ENCODE results near the gene ZMPSTE24. TPM values are rescaled to one million over a fixed set of nuclear protein-coding genes. Genes with fewer than 3 reads are reported as not detected.
"Not testable (repeated sequence)": the region's sequence is repeated elsewhere in the genome, so short reads cannot be mapped to it uniquely, and the experiment has no call there.

ZMPSTE24 gene
- total RNA-seq, 1 donor from 2014 or later: 34.1 TPM

- H3K36me3 Mint-ChIP-seq: no peaks in the 10 kb centered on the region
- TF ChIP-seq, protein P1, sequence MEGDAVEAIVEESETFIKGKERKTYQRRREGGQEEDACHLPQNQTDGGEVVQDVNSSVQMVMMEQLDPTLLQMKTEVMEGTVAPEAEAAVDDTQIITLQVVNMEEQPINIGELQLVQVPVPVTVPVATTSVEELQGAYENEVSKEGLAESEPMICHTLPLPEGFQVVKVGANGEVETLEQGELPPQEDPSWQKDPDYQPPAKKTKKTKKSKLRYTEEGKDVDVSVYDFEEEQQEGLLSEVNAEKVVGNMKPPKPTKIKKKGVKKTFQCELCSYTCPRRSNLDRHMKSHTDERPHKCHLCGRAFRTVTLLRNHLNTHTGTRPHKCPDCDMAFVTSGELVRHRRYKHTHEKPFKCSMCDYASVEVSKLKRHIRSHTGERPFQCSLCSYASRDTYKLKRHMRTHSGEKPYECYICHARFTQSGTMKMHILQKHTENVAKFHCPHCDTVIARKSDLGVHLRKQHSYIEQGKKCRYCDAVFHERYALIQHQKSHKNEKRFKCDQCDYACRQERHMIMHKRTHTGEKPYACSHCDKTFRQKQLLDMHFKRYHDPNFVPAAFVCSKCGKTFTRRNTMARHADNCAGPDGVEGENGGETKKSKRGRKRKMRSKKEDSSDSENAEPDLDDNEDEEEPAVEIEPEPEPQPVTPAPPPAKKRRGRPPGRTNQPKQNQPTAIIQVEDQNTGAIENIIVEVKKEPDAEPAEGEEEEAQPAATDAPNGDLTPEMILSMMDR (conservative IDR thresholded peaks at IDR 0.05): no peak
- no peaks in the 10 kb centered on the region for H3K9me3 Mint-ChIP-seq
- peaks cover 5% of the 10 kb centered on the region for H3K4me1 Mint-ChIP-seq (ENCODE audit: unreplicated experiment)
- H3K4me3 Mint-ChIP-seq: no peak overlapping the region
- no peak for DNase-seq (ENCODE audit: extremely low spot score, unreplicated experiment)
- H3K27me3 Mint-ChIP-seq: peaks cover 33% of the 10 kb centered on the region
- H3K27ac Mint-ChIP-seq: no peak overlapping the region
Observed at GRCh38 chr1:40339420-40340323, 81.6 kb downstream of the ZMPSTE24 start.

DNA sequence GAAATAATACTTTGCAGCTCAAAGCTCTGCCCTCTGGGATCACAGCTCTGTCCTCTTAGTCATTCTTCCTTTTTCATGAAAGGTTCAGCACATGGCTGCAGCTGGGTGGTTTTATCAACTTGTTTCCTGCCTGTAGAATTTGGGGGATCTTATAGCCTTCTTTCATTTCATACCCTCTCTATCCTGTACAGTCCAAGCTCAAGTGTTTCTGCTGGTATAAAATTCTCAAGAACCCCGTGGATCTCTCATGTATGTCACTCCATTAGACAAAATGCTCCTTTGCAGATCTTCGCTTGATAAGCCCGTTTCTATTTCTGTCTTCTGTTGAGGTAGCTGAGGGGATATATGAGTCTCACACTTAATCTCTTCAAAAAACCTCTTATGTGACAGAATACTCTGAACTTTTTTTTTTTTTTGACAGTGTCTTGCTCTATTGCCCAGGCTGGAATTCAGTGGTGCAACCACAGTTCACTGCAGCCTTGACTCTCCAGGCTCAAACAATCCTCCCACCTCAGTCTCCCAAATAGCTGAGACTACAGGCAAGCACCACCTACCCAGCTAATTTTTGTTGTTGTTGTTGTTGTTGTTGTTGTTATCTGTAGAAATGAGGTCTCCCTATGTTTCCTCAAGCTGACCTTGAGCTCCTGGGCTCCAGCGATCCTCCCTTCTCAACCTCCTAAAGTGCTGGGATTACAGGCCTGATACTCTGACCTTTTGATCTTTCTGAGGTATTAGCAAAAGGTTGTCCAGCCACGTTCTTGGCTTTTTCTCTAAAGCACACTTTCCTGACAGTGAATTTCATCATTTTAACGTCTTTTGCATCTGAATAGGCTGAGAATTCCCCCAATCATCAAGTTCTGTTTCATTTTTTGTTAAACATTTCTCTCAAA is 83.7 kb downstream of the ZMPSTE24 start:
- Mint-ChIP-seq H3K27me3 (peaks cover 33% of the 10 kb centered on the region), H3K27ac (no peak overlapping the region), H3K9me3 (no peaks in the 10 kb centered on the region), H3K36me3 (no peaks in the 10 kb centered on the region), H3K4me1 (ENCODE audit: unreplicated experiment) (peaks cover 5% of the 10 kb centered on the region), H3K4me3 (no peak overlapping the region)
- DNase-seq (ENCODE audit: extremely low spot score, unreplicated experiment): no peak
- TF ChIP-seq, protein P1 (conservative IDR thresholded peaks at IDR 0.05): no peak

GRCh38 chr1:40342381-40342717 is 84.3 kb downstream of the ZMPSTE24 start:
- not testable (repeated sequence) for H3K9me3 Mint-ChIP-seq; H3K4me1 Mint-ChIP-seq (ENCODE audit: unreplicated experiment); H3K27ac Mint-ChIP-seq; H3K4me3 Mint-ChIP-seq; DNase-seq (ENCODE audit: extremely low spot score, unreplicated experiment); H3K36me3 Mint-ChIP-seq
- peaks cover 33% of the 10 kb centered on the region for H3K27me3 Mint-ChIP-seq

Other genes with a start within 250 kb of the ZMPSTE24 start
- gene CAP1, start 217.5 kb upstream of the ZMPSTE24 start, total RNA-seq (ENCODE audit: low replicate concordance): 210 and 274 TPM in 2 replicates
- 73.6 and 79.6 TPM in 2 replicates for gene PPT1, start 161.0 kb upstream of the ZMPSTE24 start, total RNA-seq (ENCODE audit: low replicate concordance)
- 18.1 and 21.4 TPM in 2 replicates for gene RLF, start 96.8 kb upstream of the ZMPSTE24 start, total RNA-seq (ENCODE audit: low replicate concordance)
- not detected in 2 replicates for gene TMCO2, start 10.3 kb upstream of the ZMPSTE24 start, total RNA-seq (ENCODE audit: low replicate concordance)
- gene COL9A2, start 59.0 kb downstream of the ZMPSTE24 start, total RNA-seq (ENCODE audit: low replicate concordance): 7.7 and 19.8 TPM in 2 replicates
- gene SMAP2, start 115.5 kb downstream of the ZMPSTE24 start, total RNA-seq (ENCODE audit: low replicate concordance): 16.8 and 20.9 TPM in 2 replicates
- 3.2 and 9.5 TPM in 2 replicates for gene ZFP69B, start 192.2 kb downstream of the ZMPSTE24 start, total RNA-seq (ENCODE audit: low replicate concordance)
- gene ZFP69, start 219.1 kb downstream of the ZMPSTE24 start, total RNA-seq (ENCODE audit: low replicate concordance): 2.2 and 5.1 TPM in 2 replicates